ENCODE results near the gene UBR3.
"Not testable (repeated sequence)": the region's sequence is repeated elsewhere in the genome, so short reads cannot be mapped to it uniquely, and the experiment has no call there.

Gene UBR3

DNA sequence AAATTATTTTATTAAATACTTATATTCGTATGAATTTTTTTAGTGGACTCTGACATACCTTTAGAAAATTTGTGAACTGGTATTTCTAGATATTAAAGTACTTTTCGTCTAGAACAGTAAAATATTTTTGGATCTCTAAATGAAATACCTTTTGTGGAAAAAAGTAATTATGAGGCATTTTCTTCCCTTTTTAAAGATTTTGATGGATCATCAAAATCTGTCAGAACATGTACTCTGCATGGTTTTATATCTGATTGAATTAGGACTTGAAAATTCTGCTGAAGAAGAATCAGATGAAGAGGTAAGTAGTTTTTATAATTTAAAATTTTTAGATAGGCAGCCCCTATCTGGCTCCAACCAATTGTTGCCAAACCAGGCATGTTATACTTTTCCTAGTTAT is 118.8 kb downstream of the UBR3 start:
- no peak for DNase-seq (ENCODE audit: low read depth)

DNA sequence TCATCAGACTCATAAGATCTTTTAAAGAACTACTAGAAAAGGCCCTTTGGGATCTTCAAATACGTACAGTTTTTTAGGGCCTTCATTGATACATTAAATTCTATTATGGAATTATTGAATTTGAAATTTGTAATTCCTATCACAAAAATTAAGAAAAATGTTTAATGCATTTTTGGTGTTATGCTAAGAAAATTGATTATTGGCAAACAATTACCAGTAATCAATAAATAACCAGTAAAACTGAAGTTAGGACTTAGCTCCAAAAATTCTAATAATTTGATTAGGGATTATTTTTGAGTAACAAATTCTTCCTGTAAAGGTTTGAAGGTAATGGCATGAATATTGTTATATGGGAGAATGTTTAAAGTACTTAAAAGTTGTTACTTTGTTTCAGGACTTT is 119.3 kb downstream of the UBR3 start:
- DNase-seq (ENCODE audit: low read depth), result no peak

GRCh38 chr2:169955940-169956339 is 128.7 kb downstream of the UBR3 start:
- DNase-seq (ENCODE audit: low read depth), result no peak

- not testable (repeated sequence) for DNase-seq (ENCODE audit: low read depth)
Measured at GRCh38 chr2:169957219-169957618, 130.0 kb downstream of the UBR3 start.

- no peak for DNase-seq (ENCODE audit: low read depth)
Measured at GRCh38 chr2:169961911-169962310, 134.7 kb downstream of the UBR3 start.

DNA sequence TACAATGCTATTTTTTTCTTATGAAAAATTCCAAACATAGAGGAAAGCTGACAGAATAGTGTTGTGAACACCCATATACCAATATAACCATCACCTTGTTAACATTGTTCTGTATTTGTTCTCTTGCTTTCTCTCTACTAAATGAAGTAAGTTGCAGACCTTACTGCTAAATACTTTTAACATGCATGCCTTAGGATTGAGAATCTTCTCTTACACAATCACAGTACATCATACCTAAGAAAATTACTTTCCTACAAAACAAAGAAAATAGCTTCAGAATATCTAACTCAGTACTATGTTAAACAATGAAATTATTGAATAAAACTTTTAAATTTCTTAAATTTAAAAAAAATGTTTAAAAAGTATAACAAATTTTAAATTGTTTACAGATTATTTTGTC is 136.5 kb downstream of the UBR3 start:
- no peak for DNase-seq (ENCODE audit: low read depth)

- no peak for DNase-seq (ENCODE audit: low read depth)
Measured at GRCh38 chr2:169964740-169965139, 137.5 kb downstream of the UBR3 start.

DNA sequence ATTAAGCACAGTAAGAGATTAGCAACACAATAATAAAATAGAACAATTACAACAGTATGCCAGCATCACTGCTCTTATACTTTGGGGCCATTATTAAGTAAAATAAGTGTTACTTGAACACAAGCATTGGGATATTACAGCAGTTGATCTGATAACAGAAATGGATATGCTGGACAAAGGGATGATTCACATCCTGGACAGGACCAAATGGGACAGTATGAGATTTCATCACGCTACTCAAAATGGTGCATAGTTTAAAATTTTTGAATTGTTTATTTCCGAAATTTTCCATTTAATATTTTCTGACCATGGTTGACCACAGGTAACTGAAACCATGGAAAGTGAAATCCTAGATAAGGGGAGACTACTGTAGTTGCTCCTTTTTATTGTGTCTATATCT is 138.2 kb downstream of the UBR3 start:
- no peak for DNase-seq (ENCODE audit: low read depth)

DNA sequence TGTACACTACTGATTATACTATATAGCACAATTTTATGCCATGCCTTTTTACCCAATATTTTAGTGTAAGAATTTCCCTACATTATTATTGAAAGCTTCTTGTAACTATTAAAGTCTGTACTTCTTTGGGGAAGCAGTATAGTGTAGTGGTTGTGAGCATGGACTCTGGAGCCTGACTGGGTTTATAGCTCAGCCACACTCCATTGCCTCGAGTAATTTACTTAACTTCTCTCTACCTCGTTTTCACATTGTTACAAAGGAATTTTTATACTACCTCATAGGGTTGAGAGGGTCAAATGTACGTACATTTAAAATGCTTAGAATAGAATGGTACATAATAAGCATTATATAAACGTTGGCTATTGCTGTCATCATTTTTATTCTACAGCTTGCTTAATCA is 139.2 kb downstream of the UBR3 start:
- DNase-seq (ENCODE audit: low read depth), result no peak

DNA sequence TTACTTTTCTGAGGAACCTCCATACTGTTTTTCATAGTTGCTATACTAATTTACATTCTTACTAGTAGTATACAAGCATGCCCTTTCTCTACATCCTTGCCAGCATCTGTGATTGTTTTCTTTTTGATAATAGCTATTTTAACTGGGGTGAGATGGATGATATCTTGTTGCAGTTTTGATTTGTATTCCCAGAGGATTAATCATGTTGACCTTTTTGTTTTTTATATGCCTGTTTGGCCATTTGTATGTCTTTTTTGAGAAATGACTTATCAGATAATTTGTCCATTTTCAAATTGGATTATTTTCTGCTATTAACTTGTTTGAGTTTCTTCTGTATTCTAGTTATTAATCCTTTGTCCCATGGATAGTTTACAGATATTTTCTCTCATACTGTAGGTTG is 141.5 kb downstream of the UBR3 start:
- DNase-seq (ENCODE audit: low read depth), result no peak

DNA sequence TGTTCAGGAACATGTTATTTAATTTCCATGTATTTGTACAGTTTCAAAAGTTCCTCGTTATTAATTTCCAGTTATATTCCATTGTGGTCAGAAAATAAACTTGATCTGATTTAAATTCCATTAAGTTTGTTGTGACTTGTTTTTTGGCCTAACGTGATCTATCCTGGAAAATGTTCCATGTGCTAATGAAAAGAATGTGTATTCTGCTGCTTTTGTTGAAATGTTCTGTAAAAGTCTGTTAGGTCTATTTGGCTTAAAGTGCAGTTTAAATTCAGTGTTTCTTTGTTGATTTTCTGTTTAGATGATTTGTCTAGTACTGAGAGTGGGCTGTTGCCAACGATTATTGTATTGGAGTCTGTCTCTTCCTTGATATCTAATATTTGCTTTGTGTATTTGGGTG is 148.0 kb downstream of the UBR3 start:
- no peak for DNase-seq (ENCODE audit: low read depth)

DNA sequence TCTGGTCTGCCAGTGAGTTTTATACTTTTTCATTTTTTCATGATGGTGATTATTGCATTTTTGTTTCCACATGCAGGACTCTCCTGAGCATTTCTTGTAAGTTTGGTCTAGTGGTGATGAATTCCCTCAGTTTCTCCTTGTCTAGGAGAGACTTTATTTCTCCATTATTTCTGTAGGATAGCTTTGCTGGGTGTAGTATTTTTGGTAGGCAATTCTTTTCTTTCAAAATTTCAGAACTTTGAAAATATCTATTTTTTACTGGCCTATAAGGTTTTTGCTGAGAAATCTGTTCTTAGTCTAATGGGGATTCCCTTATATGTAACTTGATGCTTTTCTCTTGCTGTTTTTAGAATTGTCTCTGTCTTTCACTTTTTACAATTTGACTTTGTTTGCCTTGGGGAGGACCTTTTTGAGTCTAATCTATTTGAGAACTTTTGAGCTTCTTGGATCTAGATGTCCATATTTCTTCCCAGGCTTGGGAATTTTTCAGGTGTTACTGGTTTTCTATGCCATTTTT is 149.1 kb downstream of the UBR3 start:
- DNase-seq (ENCODE audit: low read depth), result no peak

DNA sequence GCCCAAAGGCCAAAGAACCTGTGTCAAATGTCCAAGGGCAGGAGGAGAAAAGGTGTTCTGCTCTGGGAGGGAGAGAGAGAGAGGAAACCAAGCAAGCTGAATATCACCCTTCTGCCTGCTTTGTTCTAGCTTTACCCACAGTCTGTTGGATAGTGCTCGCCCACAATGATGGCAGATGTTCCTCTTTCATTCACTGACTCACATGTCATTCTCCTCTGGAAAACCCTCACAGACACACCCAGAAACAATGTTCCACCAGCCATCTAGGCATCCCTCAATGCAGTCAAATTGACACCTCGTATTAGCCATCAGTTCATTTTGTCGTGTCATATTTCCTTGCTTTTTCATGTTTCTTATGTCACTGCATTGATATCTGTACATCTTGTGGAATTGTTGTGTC is 150.3 kb downstream of the UBR3 start:
- no peak for DNase-seq (ENCODE audit: low read depth)

GRCh38 chr2:169978402-169979017 is 151.3 kb downstream of the UBR3 start:
- no peak for DNase-seq (ENCODE audit: low read depth)

DNA sequence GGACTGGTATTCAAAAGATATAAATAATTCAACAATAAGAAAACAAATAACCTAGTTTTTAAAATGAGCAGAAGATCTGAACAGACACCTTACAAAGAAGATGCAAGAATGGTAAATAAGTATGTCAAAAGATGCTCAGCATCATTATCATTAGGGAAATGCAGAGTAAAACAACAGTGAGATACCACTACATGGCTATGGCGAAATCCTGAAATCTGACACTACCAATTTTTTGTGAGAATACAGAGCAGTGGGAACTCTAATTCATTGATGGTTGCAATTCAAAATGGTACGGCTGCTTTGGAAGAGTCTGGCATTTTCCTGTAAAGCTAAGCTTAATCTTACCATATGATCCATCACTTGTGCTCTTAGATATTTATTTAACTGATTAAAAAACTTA is 151.8 kb downstream of the UBR3 start:
- no peak for DNase-seq (ENCODE audit: low read depth)

- no peak for DNase-seq (ENCODE audit: low read depth)
Measured at GRCh38 chr2:169980001-169980400, 152.7 kb downstream of the UBR3 start.

DNA sequence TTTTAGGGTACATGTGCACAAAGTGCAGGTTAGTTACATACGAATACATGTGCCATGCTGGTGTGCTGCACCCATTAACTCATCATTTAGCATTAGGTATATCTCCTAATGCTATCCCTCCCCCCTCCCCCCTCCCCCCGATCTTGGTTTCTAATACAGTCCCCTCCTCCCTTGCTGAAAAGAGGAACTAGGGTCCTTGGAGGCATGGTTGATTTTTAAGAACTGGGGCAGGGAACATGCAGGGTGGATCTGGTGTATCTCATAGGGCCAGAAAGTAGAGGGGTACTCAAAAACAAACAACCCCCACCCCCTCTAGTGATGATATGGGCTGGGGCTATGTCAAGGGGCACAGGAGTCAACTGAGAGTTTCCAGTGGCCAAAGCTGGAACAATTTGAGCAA is 153.4 kb downstream of the UBR3 start:
- no peak for DNase-seq (ENCODE audit: low read depth)

GRCh38 chr2:169982929-169983328 is 155.7 kb downstream of the UBR3 start:
- DNase-seq (ENCODE audit: low read depth), result no peak

DNA sequence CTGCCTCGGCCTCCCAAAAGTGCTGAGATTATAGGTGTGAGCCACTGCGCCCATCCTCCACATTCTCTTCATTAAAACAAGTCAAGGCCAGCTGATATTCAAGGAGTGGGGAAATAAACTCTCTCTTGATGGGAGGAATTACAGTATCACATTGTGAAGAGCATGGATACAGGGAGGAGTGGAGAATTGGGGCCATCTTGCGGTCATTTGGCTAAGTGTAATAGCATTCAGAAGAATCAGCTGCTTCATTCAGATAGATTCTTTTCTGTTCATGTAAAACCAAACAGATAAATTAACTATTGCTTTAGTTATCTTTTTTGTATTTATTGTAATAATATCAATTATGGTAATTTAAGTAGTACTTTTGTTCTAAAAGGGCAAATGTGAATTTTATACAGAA is 156.3 kb downstream of the UBR3 start:
- DNase-seq (ENCODE audit: low read depth), result no peak

- no peak for DNase-seq (ENCODE audit: low read depth)
Measured at GRCh38 chr2:169984145-169984544, 156.9 kb downstream of the UBR3 start.

GRCh38 chr2:169994752-169995151 is 167.5 kb downstream of the UBR3 start:
- no peak for DNase-seq (ENCODE audit: low read depth)

DNA sequence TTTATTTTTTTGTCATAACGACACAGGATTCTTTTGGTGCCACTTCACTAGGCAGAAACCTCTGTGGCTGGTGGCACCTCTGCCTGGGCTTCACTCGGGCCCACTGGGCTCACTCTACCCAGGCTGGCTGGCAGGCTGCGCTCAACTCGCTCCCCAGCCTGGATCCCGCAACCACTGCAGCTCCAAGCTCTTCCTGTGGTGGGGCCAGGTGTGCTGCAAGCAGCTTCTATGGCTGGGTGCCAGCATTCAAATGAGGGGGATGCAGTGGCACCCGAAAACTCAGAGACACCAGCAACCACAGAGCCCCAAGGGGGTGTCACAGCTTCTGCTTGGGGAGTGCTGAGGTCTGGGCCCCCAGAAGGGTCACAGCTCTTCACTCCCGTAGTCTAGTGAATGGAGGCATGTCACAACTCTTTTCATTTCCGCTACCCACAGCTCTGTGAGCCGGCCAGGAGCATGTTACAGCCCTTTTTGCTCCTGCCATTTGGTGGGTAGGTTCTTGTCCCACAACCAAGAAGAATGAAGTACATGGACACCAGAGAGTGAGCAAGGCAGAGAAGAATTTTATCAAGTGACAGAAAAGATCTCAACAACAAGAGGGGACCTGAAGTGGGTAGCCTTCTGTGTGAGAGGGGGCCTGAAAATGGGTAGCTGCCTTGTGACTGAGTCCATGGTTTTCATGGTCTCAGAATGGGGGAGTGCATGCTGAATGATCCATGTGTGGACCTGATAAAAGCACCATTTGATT is 170.1 kb downstream of the UBR3 start:
- DNase-seq (ENCODE audit: low read depth), result no peak

DNA sequence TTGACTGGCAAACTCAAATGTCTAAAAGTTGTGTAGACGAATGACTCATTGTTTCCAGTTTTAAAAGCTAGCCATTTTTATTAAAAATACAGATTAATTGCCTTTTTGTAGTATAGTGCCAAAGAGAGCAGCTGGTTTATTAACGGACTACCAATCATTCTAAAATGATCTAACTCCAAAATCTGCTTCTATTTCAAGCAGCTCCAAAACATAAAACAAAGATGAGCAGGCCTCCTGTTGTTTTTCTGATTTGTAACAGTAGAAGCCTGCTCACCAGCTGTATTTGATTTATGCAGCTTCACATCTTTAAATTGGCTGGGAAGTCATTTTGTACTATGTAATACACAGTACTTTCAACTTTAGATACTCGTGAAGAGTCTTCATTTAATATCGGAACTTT is 171.8 kb downstream of the UBR3 start:
- DNase-seq (ENCODE audit: low read depth), result no peak

DNA sequence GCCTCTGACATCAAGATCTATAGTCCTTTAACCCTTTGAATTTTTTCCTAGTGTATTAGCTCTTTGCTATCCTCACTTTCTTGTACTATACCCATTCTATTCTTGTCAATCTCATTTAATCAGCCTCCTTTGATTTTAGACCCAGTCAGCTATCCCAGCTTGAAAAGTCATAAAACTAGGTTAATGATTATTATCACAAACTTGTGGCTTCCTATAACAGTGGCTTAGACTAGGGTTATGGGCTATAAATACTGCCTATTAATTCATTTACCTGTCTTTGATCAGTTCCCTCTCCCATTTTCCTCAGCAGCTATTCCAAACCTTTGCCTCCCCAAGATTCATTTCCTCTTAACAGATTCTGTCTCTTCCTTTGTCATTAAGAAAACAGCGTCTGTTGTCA is 174.8 kb downstream of the UBR3 start:
- DNase-seq (ENCODE audit: low read depth), result no peak
